HUDEP-2 (cell line): ENCODE measurements around the gene KCNQ1.
A peak's percentile ranks its signal among the peaks of the same experiment; 100 is the strongest.

Source experiments
- DNase-seq, 76 experiments: peaks; one replicate each; lab custom pipeline; 2025; ENCODE audit not compliant: unreplicated experiment in 76 of 76; lab: John Stamatoyannopoulos, UW

The KCNQ1 gene

GRCh38 chr11:2750682-2751522 lies 306.1 kb downstream of the KCNQ1 start:
- no peak for DNase-seq

DNA sequence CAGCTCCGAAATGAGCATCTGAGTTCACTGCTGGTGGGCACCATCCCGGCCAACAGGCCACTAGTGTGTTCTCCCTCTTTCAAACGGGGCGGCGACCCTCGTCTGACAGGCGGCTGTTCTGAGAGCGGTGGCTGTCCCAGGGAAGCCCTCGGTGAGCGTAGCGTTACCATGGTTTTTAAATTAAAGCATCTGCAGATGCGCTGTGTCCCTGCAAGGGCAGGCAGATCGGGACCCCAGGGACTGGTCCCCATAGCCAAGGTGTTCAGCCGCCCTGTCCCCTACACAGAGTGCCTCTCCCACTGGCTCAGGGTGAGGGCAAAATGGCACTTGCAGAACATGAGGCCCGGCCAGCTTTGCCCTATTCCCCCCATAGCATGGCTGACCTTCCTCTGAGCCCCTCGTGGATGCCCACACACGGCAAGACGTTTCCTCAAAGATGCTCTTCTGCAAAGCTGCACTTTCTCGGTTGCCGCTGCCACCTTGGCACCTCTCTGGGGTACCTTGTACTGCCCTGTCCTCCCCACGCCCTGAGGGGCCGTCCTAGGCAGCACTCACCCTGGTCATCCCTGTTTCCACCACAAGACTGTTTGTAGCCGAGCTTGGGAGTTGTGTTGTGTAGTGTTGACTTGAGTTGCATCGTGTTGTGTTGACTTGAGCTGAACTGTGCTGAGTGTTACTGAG lies 306.9 kb downstream of the KCNQ1 start:
- no peak for DNase-seq

DNA sequence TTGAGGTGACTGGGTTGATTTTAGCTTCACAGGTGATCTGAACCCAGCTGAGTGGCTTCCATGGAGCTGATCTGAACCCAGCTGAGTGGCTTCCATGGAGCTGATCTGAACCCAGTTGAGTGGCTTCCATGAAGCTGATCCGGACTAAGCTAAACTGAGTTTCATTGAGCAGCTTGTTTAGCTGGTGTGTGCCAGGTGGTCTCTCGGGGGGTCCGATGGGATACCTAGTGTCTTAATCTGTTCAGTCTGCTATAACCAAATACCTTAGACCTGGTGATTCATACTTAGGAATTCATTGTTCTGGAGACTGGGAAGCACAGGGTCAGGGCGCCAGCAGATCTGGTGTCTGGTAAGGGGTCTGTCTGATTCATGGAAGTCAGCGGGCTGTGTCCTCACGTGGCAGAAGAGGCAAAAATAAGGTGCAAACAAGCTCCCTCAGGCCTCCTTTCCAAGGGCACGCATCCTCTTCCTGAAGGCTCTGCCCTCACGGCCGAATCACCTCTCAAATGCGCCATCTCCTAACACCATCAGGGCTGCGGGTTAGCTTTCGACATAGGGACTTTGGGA lies 307.5 kb downstream of the KCNQ1 start:
- DNase-seq = no peak

GRCh38 chr11:2752923-2753322 lies 308.1 kb downstream of the KCNQ1 start:
- no peak for DNase-seq

DNA sequence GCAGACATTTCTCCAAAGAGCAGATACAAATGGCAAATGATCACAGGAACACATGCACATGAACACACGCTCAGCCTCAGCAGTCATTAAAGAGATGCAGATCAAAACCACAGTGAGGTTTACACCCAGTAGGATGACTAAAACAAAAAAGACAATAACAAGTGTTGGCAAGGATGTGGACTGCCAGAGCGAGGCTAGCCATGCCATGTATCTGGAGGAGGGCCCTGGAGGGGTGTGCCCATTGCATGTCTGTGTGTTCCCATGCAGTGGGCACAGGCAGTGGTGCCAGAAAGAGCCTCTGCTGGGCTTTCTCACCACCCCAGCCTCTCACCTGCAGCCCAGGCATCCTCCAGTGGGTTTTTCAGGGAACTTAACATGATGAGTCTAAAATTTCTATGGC lies 309.2 kb downstream of the KCNQ1 start:
- DNase-seq = no peak

GRCh38 chr11:2755071-2755470 lies 310.3 kb downstream of the KCNQ1 start:
- DNase-seq = no peak

DNA sequence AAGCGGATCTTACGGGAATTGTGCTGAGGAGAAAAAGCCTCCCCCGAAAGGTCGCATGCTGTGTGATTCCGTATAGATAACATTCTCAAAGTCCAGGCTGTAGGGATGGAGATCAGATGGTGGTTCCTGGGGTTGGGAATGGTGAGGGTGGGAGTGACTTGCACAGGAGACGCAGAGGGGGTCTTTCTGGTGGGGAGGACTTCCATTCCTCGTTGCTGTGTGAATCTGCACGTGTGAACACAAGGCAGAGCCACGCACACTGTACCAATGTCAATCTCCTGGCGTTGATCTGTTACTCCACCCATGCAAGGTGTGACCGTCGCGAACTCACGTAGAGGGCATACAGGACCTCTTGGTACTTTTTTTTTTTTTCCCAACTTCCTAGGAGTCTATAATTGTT lies 313.9 kb downstream of the KCNQ1 start:
- DNase-seq = no peak

DNA sequence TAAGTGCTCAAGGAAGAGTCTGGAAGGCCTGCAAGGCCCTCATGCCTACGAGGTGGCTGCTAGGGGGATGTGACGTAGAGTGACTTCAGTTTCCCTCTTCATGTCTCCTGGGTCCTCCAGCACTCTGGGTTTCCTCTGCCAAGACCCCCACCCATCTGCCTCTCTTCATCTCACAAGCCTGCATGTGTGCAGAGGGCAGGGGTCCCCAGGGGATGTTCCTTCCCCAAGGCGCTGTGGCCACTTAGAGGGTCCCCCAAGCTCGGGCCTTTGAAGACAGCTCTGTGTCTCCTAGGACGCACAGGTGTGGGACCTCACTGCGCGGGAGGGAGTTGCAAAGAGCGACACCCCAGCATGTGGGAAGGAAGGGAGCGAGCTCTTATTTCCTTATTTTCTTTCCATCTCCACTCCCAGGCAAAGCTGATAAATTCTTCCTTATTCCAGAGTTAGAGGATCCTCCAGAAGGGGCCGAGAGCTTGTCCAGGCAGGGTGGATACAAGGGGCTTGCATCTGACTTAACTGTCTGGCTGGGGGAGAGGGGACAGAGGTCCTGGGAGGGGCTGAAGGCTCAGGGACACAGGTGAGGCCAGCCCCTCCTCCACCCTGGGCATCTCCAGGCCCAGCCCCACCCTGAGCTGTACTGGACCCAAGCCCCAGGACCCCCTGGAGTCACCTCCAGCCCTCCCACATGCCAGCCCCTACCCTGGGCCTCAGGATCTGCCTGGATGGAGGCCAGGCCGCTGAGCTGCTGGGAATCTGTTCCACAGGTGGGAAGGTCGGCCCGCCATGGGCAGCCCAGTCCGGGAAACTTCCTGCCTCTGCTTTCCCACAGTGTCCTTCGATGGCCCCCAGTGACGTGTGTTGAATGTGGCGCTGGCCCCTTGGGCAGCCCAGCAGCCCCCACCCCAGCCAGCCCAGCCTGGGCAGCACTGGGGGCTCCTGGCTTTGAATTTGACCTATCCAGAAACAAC lies 314.7 kb downstream of the KCNQ1 start:
- DNase-seq = no peak

- no peak for DNase-seq
These were observed 315.5 kb downstream of the KCNQ1 start for GRCh38 chr11:2760196-2760871.

GRCh38 chr11:2761131-2762030 lies 316.6 kb downstream of the KCNQ1 start:
- peak in 43 of 76 experiments; percentile 8 to 61 (median 29) for DNase-seq

DNA sequence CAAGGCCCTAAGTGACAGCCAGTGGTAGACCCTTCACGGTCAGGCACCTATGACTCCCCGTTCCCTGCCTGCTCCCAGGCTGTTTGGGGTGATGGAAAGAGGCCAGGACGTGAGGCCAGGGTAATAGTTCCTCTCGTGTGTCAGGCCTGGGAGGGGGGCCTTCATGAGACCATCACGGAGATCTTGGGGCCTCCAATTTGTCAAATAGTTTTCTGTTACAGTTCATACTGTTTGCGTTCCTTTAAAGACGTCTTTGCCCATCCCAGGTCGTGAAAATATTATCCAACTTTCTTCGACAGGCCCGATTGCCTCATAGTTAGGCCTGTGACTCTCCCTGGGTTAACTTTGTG lies 317.2 kb downstream of the KCNQ1 start:
- DNase-seq = no peak

GRCh38 chr11:2762451-2762850 lies 317.6 kb downstream of the KCNQ1 start:
- DNase-seq = no peak

- DNase-seq = no peak
These were observed 319.2 kb downstream of the KCNQ1 start for GRCh38 chr11:2763984-2764383.

DNA sequence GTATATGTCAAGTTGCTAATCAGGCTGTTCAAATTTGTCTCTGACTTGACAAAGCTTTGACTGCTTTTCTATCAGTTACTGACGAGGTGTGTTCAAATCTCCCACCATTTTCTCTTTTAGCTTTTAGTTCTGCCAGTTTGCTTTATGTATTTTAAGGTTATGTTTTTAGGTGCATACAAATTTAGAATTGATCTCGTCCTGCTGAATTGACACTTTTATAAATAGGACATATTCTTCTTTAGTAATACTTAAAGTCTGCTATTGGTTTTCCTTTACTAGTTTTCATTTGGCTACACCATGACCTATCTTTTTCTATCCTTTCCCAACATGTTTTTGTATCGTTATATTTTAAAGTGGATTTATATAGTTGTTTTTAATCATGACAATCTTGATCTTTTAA lies 320.7 kb downstream of the KCNQ1 start:
- DNase-seq = no peak

DNA sequence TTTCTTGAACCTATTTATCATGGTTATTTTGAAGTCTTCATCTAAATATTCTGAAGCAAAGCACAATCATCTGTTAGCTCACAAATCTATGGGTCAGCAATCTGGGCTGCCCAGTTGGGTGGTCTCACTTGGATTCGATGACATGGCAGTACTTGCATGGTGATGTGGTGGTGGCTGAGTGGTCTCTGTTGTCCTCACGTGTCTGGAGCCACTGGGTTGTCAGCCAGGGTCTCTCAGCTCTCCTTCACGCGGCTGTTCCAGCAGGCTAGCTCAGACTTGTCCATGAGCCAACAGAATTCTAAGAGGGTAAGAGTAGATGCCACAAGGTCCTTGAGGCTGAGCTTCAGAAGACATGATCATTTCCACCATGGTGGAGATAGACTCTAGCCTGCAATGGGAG lies 321.4 kb downstream of the KCNQ1 start:
- DNase-seq = no peak

DNA sequence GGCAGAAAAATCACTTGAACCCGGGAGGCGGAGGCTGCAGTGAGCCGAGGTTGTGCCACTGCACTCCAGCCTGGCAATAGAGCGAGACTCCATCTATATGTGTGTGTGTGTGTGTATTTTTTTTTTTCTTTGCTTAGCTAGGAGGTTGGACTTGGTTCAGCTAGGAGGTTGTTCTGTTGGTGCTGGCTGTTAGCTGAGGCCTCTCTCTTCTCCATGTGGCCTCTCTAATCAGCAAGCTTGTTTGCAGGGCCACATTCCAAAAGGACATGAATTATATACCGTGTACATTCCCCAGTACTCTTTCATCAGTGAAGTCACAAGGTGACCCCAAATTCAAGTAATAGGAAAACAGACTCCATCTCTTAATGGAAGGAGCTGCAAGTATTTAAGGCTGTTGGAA lies 322.3 kb downstream of the KCNQ1 start:
- no peak for DNase-seq

DNA sequence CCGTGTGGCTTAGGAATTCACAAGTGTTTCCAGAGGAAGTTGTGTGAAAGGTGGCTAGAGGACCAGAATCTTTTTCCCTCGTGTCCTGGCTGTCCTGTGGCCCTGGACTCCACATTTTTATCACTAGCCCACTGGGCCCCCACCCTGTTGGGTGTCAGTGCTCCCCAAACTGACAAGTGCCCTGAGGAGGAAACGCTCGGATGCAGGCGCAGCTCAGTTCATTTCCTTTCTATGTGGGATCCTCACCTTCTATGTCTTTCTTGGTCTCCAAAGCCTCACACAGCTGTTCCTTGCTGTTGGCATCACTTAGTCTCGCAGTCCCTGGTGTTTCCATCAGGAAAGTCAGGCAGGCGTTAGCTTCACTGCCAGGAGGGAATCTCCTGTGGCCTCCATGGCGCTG lies 323.0 kb downstream of the KCNQ1 start:
- no peak for DNase-seq

GRCh38 chr11:2768471-2769408 lies 323.9 kb downstream of the KCNQ1 start:
- peak in 9 of 76 experiments; percentile 6 to 32 (median 17) for DNase-seq
